HG03066 (cell line): ENCODE data around the gene B3GNT3.

ENCODE experiments used
- ATAC-seq: cut with Tn5 transposase; IDR thresholded peaks from one replicate; pipeline ENCODE4 v1.9.1; 2021; ENCODE audit warnings: low read depth; ENCODE audit not compliant: unreplicated experiment

The B3GNT3 gene

GRCh38 chr19:17855280-17856152, 60.6 kb downstream of the B3GNT3 start:
- ATAC-seq: no peak

GRCh38 chr19:17859533-17860330, 64.8 kb downstream of the B3GNT3 start, which contains the start of gene RPL18A:
Gene RPL18A (plus strand): TSS chr19:17859910. CDS start chr19:17859957, 47 bp downstream.
- peak; percentile 93 for ATAC-seq

GRCh38 chr19:17860331-17860992, 65.5 kb downstream of the B3GNT3 start:
- no peak for ATAC-seq

- ATAC-seq: no peak
Observed at GRCh38 chr19:17860993-17861360, 66.0 kb downstream of the B3GNT3 start.

GRCh38 chr19:17861542-17862402, 66.8 kb downstream of the B3GNT3 start:
- no peak for ATAC-seq

- ATAC-seq: no peak
Observed at GRCh38 chr19:17862711-17863519, 68.0 kb downstream of the B3GNT3 start.
